Measurements from ENCODE around the gene ITGAD.

- TF ChIP-seq, protein P1, sequence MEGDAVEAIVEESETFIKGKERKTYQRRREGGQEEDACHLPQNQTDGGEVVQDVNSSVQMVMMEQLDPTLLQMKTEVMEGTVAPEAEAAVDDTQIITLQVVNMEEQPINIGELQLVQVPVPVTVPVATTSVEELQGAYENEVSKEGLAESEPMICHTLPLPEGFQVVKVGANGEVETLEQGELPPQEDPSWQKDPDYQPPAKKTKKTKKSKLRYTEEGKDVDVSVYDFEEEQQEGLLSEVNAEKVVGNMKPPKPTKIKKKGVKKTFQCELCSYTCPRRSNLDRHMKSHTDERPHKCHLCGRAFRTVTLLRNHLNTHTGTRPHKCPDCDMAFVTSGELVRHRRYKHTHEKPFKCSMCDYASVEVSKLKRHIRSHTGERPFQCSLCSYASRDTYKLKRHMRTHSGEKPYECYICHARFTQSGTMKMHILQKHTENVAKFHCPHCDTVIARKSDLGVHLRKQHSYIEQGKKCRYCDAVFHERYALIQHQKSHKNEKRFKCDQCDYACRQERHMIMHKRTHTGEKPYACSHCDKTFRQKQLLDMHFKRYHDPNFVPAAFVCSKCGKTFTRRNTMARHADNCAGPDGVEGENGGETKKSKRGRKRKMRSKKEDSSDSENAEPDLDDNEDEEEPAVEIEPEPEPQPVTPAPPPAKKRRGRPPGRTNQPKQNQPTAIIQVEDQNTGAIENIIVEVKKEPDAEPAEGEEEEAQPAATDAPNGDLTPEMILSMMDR (IDR thresholded peaks at IDR 0.05; ENCODE audit: low read length): no peak
- no peak for TF ChIP-seq EZH2 (optimal IDR thresholded peaks at IDR 0.05; ENCODE audit: low read depth, low read length)
- no peak for TF ChIP-seq EZH2phosphoT487 (IDR thresholded peaks at IDR 0.05; ENCODE audit: low read length)
These were observed 30.7 kb downstream of the ITGAD start for GRCh38 chr16:31423801-31424200.
